Measurements from ENCODE around the gene DERL3.

DERL3 gene

GRCh38 chr22:23847310-23847920 lies 8.6 kb upstream of the DERL3 start:
- no peak for DNase-seq (ENCODE audit: low read depth in 2 of 2)

GRCh38 chr22:23846081-23846469 lies 7.3 kb upstream of the DERL3 start:
- DNase-seq (ENCODE audit: low read depth in 2 of 2): no peak

GRCh38 chr22:23845265-23846080 lies 6.7 kb upstream of the DERL3 start:
- DNase-seq (ENCODE audit: low read depth in 2 of 2): no peak

- no peak for DNase-seq (ENCODE audit: low read depth in 2 of 2)
These were observed 6.0 kb upstream of the DERL3 start for GRCh38 chr22:23844739-23845202.

- no peak for DNase-seq (ENCODE audit: low read depth in 2 of 2)
These were observed 3.8 kb upstream of the DERL3 start for GRCh38 chr22:23842599-23842998.

GRCh38 chr22:23841736-23842445 lies 3.1 kb upstream of the DERL3 start:
- DNase-seq (ENCODE audit: low read depth in 2 of 2): no peak

- DNase-seq (ENCODE audit: low read depth in 2 of 2): no peak
These were observed 2.5 kb upstream of the DERL3 start for GRCh38 chr22:23841292-23841691.

GRCh38 chr22:23840026-23840425 lies 1.2 kb upstream of the DERL3 start:
- no peak for DNase-seq (ENCODE audit: low read depth in 2 of 2)

- no peak for DNase-seq (ENCODE audit: low read depth in 2 of 2)
These were observed 710 bp downstream of the DERL3 start for GRCh38 chr22:23837911-23838680.

GRCh38 chr22:23837496-23837859 lies 1.3 kb downstream of the DERL3 start:
- no peak for DNase-seq (ENCODE audit: low read depth in 2 of 2)

GRCh38 chr22:23836692-23837495 lies 1.9 kb downstream of the DERL3 start:
- DNase-seq (ENCODE audit: low read depth in 2 of 2): no peak

GRCh38 chr22:23836281-23836680 lies 2.5 kb downstream of the DERL3 start:
- DNase-seq (ENCODE audit: low read depth in 2 of 2): no peak

GRCh38 chr22:23835484-23836144 lies 3.2 kb downstream of the DERL3 start:
- DNase-seq (ENCODE audit: low read depth in 2 of 2): no peak

- no peak for DNase-seq (ENCODE audit: low read depth in 2 of 2)
These were observed 3.9 kb downstream of the DERL3 start for GRCh38 chr22:23834793-23835483.

- no peak for DNase-seq (ENCODE audit: low read depth in 2 of 2)
These were observed 4.4 kb downstream of the DERL3 start for GRCh38 chr22:23834406-23834792.

- no peak for DNase-seq (ENCODE audit: low read depth in 2 of 2)
These were observed 4.9 kb downstream of the DERL3 start for GRCh38 chr22:23833911-23834317.

- no peak for DNase-seq (ENCODE audit: low read depth in 2 of 2)
These were observed 5.6 kb downstream of the DERL3 start for GRCh38 chr22:23833017-23833751.

GRCh38 chr22:23832226-23833016 lies 6.4 kb downstream of the DERL3 start:
- no peak for DNase-seq (ENCODE audit: low read depth in 2 of 2)

GRCh38 chr22:23831781-23832180 lies 7.0 kb downstream of the DERL3 start:
- DNase-seq (ENCODE audit: low read depth in 2 of 2): no peak

All from stimulated activated CD8-positive, alpha-beta memory T cell treated with anti-CD3 and anti-CD28 coated beads, Interleukin-15, amount 100 ng/mL, for 48 hours (primary cell).